Stomach (tissue), 9 donors: ENCODE data around the gene BMP7. TPM values are rescaled to one million over a fixed set of nuclear protein-coding genes. Genes with fewer than 3 reads are reported as not detected.

Experiments
- DNase-seq, 2 donors: peaks; one replicate each; pipeline versions ENCODE4 v3.0.0 to v3.0.0-alpha.2; 2013 to 2019
- H3K27ac ChIP-seq, 5 donors: fragments of 200-600 bp in 4 of 5; sonication (generic) in 4 of 5; one replicate each; pipeline ENCODE4 v1.5.1; 2013 to 2019; ENCODE audit warnings: mild to moderate bottlenecking in 1 of 5, moderate library complexity in 1 of 5
- H3K27me3 ChIP-seq, 3 donors: fragments of 200-600 bp; sonication (generic); one replicate each; pipeline ENCODE4 v1.5.1; 2017 to 2019; ENCODE audit warnings: mixed run types in 1 of 3
- H3K36me3 ChIP-seq, 4 donors: fragments of 200-600 bp; sonication (generic); 1 replicate in 3 of 4; 2 replicates in 1 of 4; pipeline ENCODE4 v1.5.1; 2016 to 2019
- H3K4me1 ChIP-seq, 4 donors: fragments of 200-600 bp; sonication (generic); one replicate each; pipeline ENCODE4 v1.5.1; 2016 to 2019
- H3K4me3 ChIP-seq, 4 donors: fragments of 200-600 bp; sonication (generic) in 3 of 4; one replicate each; pipeline ENCODE4 v1.5.1; 2016 to 2019; ENCODE audit warnings: mild to moderate bottlenecking in 1 of 4
- H3K9me3 ChIP-seq, 4 donors: fragments of 200-600 bp; sonication (generic); one replicate each; pipeline ENCODE4 v1.5.1; 2016 to 2019
- CTCF ChIP-seq, 7 experiments: fragments of 450-650 bp in 4 of 7; fragments of 200-600 bp in 3 of 7; sonication (generic) in 3 of 7; IDR thresholded peaks; one replicate each; pipeline ENCODE4 v1.5.1; 2016 to 2019; ENCODE audit warnings: antibody characterized with exemption in 7 of 7, control low read depth in 2 of 7, mild to moderate bottlenecking in 1 of 7
- EP300 ChIP-seq: sonication (generic); formaldehyde crosslinking; IDR thresholded peaks from one replicate; pipeline ENCODE4 v1.6.1; 2017; ENCODE audit warnings: antibody characterized with exemption
- POLR2A ChIP-seq, 4 donors: fragments of 450-650 bp; IDR thresholded peaks; one replicate each; pipeline ENCODE4 v1.6.1; 2016; ENCODE audit warnings: antibody characterized with exemption in 4 of 4, control low read depth in 2 of 4, mild to moderate bottlenecking in 1 of 4, moderate library complexity in 1 of 4
- POLR2AphosphoS5 ChIP-seq, 3 donors: sonication (generic); formaldehyde crosslinking; IDR thresholded peaks; one replicate each; pipeline ENCODE4 v1.6.1; 2016; ENCODE audit warnings: antibody characterized with exemption in 3 of 3
- WGBS, 5 donors: extraction: QIAGEN DNeasy Blood & Tissue Kit in 3 of 5; methylation state at CpG; one replicate each; pipeline versions ENCODE4 v1.1.5 to v1.1.7; 2013 to 2018; 5-methylcytosine and 5-hydroxymethylcytosine counted together
- intact Hi-C: fragments of 100-400 bp; cut with DNase I; formaldehyde crosslinking; loops from one replicate; pipeline ENCODE4 v1.15.1; 2023; ENCODE audit warnings: low total_unique reads
- polyA plus RNA-seq, 3 donors: library from polyadenylated mRNA; stranded (reverse); fragments of 200-250 nt; gene quantifications; one replicate each; pipeline ENCODE4 v1.2.3, GENCODE V29; 2013
- total RNA-seq, 5 donors: library from RNA; depleted of rRNA; stranded (reverse); fragments of >200 nt; gene quantifications; one replicate each; pipeline versions ENCODE4 v1.1.0 to v1.2.3, GENCODE V29; 2014 to 2016
- donor health status: healthy with polysubstance abuse.
- donor health status: Bipolar disorder and iron deficiency.
- donor health status: healthy.

The BMP7 gene
- total and polyA plus RNA-seq, 8 donors = under 0.01 to 11.0 (median 2.4) TPM

DNA sequence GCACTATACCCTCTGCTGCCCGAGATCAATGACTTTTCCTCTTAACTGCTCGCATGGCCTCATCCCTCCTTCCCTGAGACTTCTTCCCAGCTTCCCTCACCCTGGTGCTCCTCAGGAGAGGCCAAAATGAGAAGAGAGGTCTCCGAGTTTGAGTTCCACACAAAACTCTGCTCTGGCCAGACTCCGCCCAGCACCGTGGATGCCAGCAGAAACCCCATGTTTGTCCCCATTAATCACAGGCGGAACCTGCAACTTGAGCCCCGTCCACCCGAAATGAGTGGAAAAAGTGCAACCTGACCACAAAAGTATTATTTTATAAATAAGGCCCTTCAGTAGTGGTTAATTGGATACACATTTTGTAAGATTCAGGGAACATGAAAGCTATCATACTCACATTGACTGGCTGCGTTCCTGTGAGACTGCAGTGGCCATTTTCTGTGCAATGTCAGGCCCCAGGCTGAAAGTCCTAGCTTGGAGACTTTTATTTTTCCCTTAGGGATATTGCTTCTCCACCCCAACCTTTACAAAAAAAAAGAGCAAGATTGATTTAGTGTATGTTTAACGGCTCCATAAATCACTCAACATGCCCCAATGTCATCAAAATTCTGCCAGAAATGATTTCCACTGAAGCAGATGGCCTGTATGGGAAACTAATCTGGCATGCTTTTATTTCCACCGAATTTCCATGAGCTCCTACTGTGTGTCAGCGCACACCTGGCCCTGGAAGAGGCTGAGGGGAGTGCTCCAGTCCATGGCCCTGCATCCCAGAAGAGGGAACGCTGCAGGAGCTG lies 134.6 kb downstream of the BMP7 start:
- no peaks in the 10 kb centered on the region for H3K4me1 ChIP-seq
- no peak overlapping the region for H3K27ac ChIP-seq
- peaks cover 0 to 37% (median 0%) of the 10 kb centered on the region in 3 donors for H3K27me3 ChIP-seq
- WGBS, 5 donors = 71 to 81% (median 74%) methylated on average over 13 of the region's 13 CpGs
- H3K4me3 ChIP-seq = no peak overlapping the region
- intact Hi-C loops = no loop called here
- TF ChIP-seq EP300 (no peak), CTCF (IDR thresholded peaks at IDR 0.05) (no peak), POLR2AphosphoS5 (IDR thresholded peaks at IDR 0.05) (no peak)
- H3K9me3 ChIP-seq = no peaks in the 10 kb centered on the region
- H3K36me3 ChIP-seq = no peaks in the 10 kb centered on the region
- DNase-seq = no peak

GRCh38 chr20:57131077-57131476 lies 135.4 kb downstream of the BMP7 start:
- peaks cover 0 to 39% (median 0%) of the 10 kb centered on the region in 3 donors for H3K27me3 ChIP-seq
- no peak overlapping the region for H3K4me3 ChIP-seq
- no peaks in the 10 kb centered on the region for H3K9me3 ChIP-seq
- no peaks in the 10 kb centered on the region for H3K4me1 ChIP-seq
- intact Hi-C loops = no loop called here
- TF ChIP-seq POLR2AphosphoS5 (IDR thresholded peaks at IDR 0.05) = no peak
- H3K36me3 ChIP-seq = no peaks in the 10 kb centered on the region
- H3K27ac ChIP-seq = no peak overlapping the region
- WGBS, 5 donors = 66 to 86% (median 76%) methylated on average over 10 of the region's 10 CpGs
- DNase-seq = no peak

DNA sequence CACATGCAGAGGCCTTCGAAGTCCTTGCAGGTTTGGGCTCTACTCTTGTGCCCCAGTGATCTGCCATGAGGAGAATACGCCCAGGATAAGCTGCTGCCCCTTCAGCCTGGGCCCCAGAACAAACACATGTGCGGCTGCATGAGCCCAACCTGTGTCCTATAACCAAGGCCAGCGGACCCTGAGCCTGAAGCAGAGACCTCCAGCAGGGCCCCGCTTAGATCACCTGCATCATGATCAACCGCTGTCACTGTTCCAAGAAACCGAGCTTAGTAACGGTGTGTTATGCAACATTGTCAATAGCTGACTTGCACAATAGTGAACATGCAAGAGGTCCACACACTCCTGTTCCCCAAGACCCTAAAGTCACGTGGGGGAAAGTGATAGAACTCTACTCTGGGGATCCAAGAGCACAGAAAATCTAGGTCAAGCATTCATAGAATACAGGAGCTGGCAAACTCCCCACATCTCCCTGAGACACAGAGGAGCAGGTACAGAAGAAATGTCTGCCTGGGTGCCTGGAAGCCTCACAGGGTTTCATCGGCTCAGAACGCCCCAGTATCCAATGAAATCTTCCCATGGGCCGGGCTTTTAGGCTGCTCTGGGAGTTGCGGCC lies 136.2 kb downstream of the BMP7 start:
- 64 to 73% (median 71%) methylated on average over 13 of the region's 13 CpGs for WGBS, 5 donors
- TF ChIP-seq POLR2AphosphoS5 (IDR thresholded peaks at IDR 0.05) (no peak), CTCF (IDR thresholded peaks at IDR 0.05) (no peak), EP300 (no peak), POLR2A (IDR thresholded peaks at IDR 0.05) (no peak)
- intact Hi-C loops = no loop called here

GRCh38 chr20:57129303-57129702 lies 137.1 kb downstream of the BMP7 start:
- no peaks in the 10 kb centered on the region for H3K4me1 ChIP-seq
- DNase-seq = no peak
- H3K36me3 ChIP-seq = no peaks in the 10 kb centered on the region
- 88 to 96% (median 93%) methylated on average over 9 to 10 of the region's 10 CpGs for WGBS, 5 donors
- no peak overlapping the region for H3K27ac ChIP-seq
- H3K27me3 ChIP-seq = peaks cover 0 to 42% (median 0%) of the 10 kb centered on the region in 3 donors
- TF ChIP-seq CTCF (IDR thresholded peaks at IDR 0.05) (no peak), POLR2A (IDR thresholded peaks at IDR 0.05) (no peak), EP300 (no peak)
- no peak overlapping the region for H3K4me3 ChIP-seq
- no peaks in the 10 kb centered on the region for H3K9me3 ChIP-seq
- intact Hi-C loops = no loop called here

More for the DNA sequence above, 136.2 kb downstream of the BMP7 start:
- Histone ChIP-seq H3K9me3 (no peaks in the 10 kb centered on the region), H3K27me3 (peaks cover 0 to 39% (median 0%) of the 10 kb centered on the region in 3 donors), H3K4me1 (no peaks in the 10 kb centered on the region), H3K27ac (no peak overlapping the region), H3K4me3 (no peak overlapping the region), H3K36me3 (no peaks in the 10 kb centered on the region)
- DNase-seq = no peak
